SU-DHL-6 (cell line): ENCODE data around the gene ART5.
A peak's percentile ranks its signal among the peaks of the same experiment; 100 is the strongest.

Experiments used
- H2AFZ ChIP-seq: fragments of 200-600 bp; sonication (generic); 2 replicates; pipeline ENCODE4 v1.6.1; 2014; ENCODE audit warnings: low read depth, mild to moderate bottlenecking, moderate library complexity, mixed read lengths, antibody characterized with exemption, low read length; ENCODE audit not compliant: severe bottlenecking
- H3F3A ChIP-seq: fragments of 200-600 bp; shearing (Covaris generic); 2 replicates; pipeline ENCODE4 v1.6.0; 2016; ENCODE audit warnings: antibody characterized with exemption, mild to moderate bottlenecking; ENCODE audit not compliant: insufficient read depth
- H3K27ac ChIP-seq: fragments of 200-600 bp; sonication (generic); 2 replicates; pipeline ENCODE4 v1.5.1; 2016; ENCODE audit warnings: low read depth, mild to moderate bottlenecking, low read length, moderate library complexity, mixed read lengths
- H3K27me3 ChIP-seq: fragments of 200-600 bp; sonication (generic), shearing (Covaris generic); 2 replicates; pipeline ENCODE4 v1.6.0; 2014; ENCODE audit warnings: mild to moderate bottlenecking, low read length
- H3K36me3 ChIP-seq: fragments of 200-600 bp; sonication (generic); 2 replicates; pipeline ENCODE4 v1.6.1; 2014; ENCODE audit warnings: mild to moderate bottlenecking, low read length, mixed read lengths
- H3K4me2 ChIP-seq: fragments of 300-600, 200-600 bp; shearing (Covaris generic), sonication (generic); 2 replicates; pipeline ENCODE4 v1.6.0; 2014; ENCODE audit warnings: low read length, low read depth, mild to moderate bottlenecking; ENCODE audit not compliant: poor library complexity, severe bottlenecking
- H3K4me3 ChIP-seq: fragments of 200-600 bp; sonication (generic); 2 replicates; pipeline ENCODE4 v1.5.1; 2014; ENCODE audit warnings: antibody characterized with exemption, low read length, mild to moderate bottlenecking, mixed read lengths; ENCODE audit not compliant: insufficient read depth, poor library complexity, severe bottlenecking
- H3K79me2 ChIP-seq: fragments of 200-600 bp; sonication (generic); 2 replicates; pipeline ENCODE4 v1.6.1; 2014; ENCODE audit warnings: mild to moderate bottlenecking, low read length, moderate library complexity; ENCODE audit not compliant: insufficient read depth
- H3K9ac ChIP-seq: fragments of 200-600 bp; sonication (generic); 2 replicates; pipeline ENCODE4 v1.7.0; 2014; ENCODE audit warnings: mild to moderate bottlenecking, low read length
- H3K9me2 ChIP-seq: fragments of 200-600 bp; sonication (generic); replicated peaks from 2 replicates; pipeline ENCODE4 v1.6.1; 2014; ENCODE audit warnings: low read length; ENCODE audit not compliant: insufficient read depth
- H3K9me3 ChIP-seq: fragments of 200-600 bp; sonication (generic); 2 replicates; pipeline ENCODE4 v1.6.1; 2014; ENCODE audit warnings: low read length, mixed read lengths; ENCODE audit not compliant: insufficient read depth
- H4K20me1 ChIP-seq: fragments of 200-600 bp; sonication (generic); 2 replicates; pipeline ENCODE4 v1.6.1; 2014; ENCODE audit warnings: low read depth, mild to moderate bottlenecking, antibody characterized with exemption, low read length, moderate library complexity, mixed read lengths
- CTCF ChIP-seq: fragments of 200-600 bp; sonication (generic); IDR thresholded peaks from one replicate; pipeline ENCODE4 v1.5.1; 2017; ENCODE audit warnings: antibody characterized with exemption, mild to moderate bottlenecking, low read length, moderate library complexity; ENCODE audit not compliant: insufficient read depth, poor library complexity, severe bottlenecking
- EZH2phosphoT487 ChIP-seq: fragments of 200-600 bp; sonication (generic), shearing (Covaris generic); conservative IDR thresholded peaks from 2 replicates; pipeline ENCODE4 v1.6.1; 2018; ENCODE audit warnings: mild to moderate bottlenecking, antibody characterized with exemption, low read length, moderate library complexity, mixed read lengths

Gene ART5

GRCh38 chr11:3611976-3612678 is 29.7 kb downstream of the ART5 start:
- Histone ChIP-seq H3K27ac (no peak overlapping the region), H3K27me3 (no peaks in the 10 kb centered on the region), H3K9me2 (no peaks in the 10 kb centered on the region), H3K79me2 (no peaks in the 10 kb centered on the region), H3K4me2 (no peak overlapping the region), H3K9me3 (no peaks in the 10 kb centered on the region), H3K36me3 (no peaks in the 10 kb centered on the region), H3K9ac (no peak overlapping the region), H4K20me1 (no peaks in the 10 kb centered on the region), H2AFZ (no peak overlapping the region), H3F3A (no peaks in the 10 kb centered on the region), H3K4me3 (no peak overlapping the region)
- TF ChIP-seq CTCF: no peak
- no peak for TF ChIP-seq EZH2phosphoT487

GRCh38 chr11:3610846-3611245 is 30.9 kb downstream of the ART5 start:
- Histone ChIP-seq H4K20me1 (no peaks in the 10 kb centered on the region), H2AFZ (no peak overlapping the region), H3K9me2 (no peaks in the 10 kb centered on the region), H3K4me2 (no peak overlapping the region), H3F3A (no peaks in the 10 kb centered on the region), H3K27me3 (no peaks in the 10 kb centered on the region), H3K4me3 (no peak overlapping the region), H3K9ac (no peak overlapping the region), H3K27ac (no peak overlapping the region), H3K79me2 (no peaks in the 10 kb centered on the region), H3K9me3 (no peaks in the 10 kb centered on the region), H3K36me3 (no peaks in the 10 kb centered on the region)
- no peak for TF ChIP-seq CTCF
- no peak for TF ChIP-seq EZH2phosphoT487

- Histone ChIP-seq H3K9me3 (no peaks in the 10 kb centered on the region), H3K27me3 (no peaks in the 10 kb centered on the region), H3K36me3 (no peaks in the 10 kb centered on the region), H3K4me2 (no peak overlapping the region), H3K4me3 (no peak overlapping the region), H3K27ac (no peak overlapping the region), H3K79me2 (no peaks in the 10 kb centered on the region), H2AFZ (no peak overlapping the region), H3F3A (no peaks in the 10 kb centered on the region), H3K9ac (no peak overlapping the region), H4K20me1 (no peaks in the 10 kb centered on the region), H3K9me2 (no peaks in the 10 kb centered on the region)
- TF ChIP-seq CTCF (peak; percentile 84), EZH2phosphoT487 (no peak)
Measured at GRCh38 chr11:3609416-3610265, 32.2 kb downstream of the ART5 start.
